A549 (cell line): ENCODE data around the gene MRLN. TPM values are rescaled to one million over a fixed set of nuclear protein-coding genes. Genes with fewer than 3 reads are reported as not detected.

Source experiments
- ATAC-seq, 2 experiments: fragments of 200-7000 bp in 1 of 2; fragments of >200 bp in 1 of 2; cut with Nextera tagmentation in 1 of 2; cut with Tn5 transposase in 1 of 2; 3 replicates each; pipeline versions ENCODE4 v1.8.0 to v1.9.1; 2018 to 2020; ENCODE audit warnings: mild to moderate bottlenecking in 1 of 2, moderate library complexity in 1 of 2
- CTCF ChIA-PET: fragments of 300-600 bp; sonication (Branson Sonifier 250); formaldehyde crosslinking; extraction: SDS; loops from one replicate; lab custom pipeline; 2021; ENCODE audit warnings: antibody characterized with exemption, inconsistent platforms; lab: Yijun Ruan, JAX
- POLR2A ChIA-PET: fragments of 350-600 bp; formaldehyde crosslinking; extraction: SDS; loops from one replicate; lab custom pipeline; 2021; ENCODE audit warnings: antibody characterized with exemption, inconsistent platforms; lab: Yijun Ruan, JAX
- DNase-seq, 2 experiments: peaks; one replicate each; pipeline versions ENCODE4 v3.0.0 to v3.0.0-alpha.2; 2011 to 2016; ENCODE audit warnings: low read depth in 1 of 2, low spot score in 1 of 2
- FAIRE-seq: peaks from 2 replicates; lab custom pipeline; 2011; peaks lifted over from hg19 to GRCh38; lab: Jason Lieb, UNC
- H3K27ac ChIP-seq, 2 experiments: fragments of >200 bp; sonication (Bioruptor Twin); formaldehyde crosslinking; 3 replicates each; pipeline ENCODE4 v1.5.1; 2016 to 2017
- H3K4me1 ChIP-seq: fragments of >200 bp; sonication (Bioruptor Twin); formaldehyde crosslinking; 3 replicates; pipeline ENCODE4 v1.6.1; 2016
- H3K4me2 ChIP-seq: fragments of >200 bp; sonication (Bioruptor Twin); formaldehyde crosslinking; 3 replicates; pipeline ENCODE4 v1.6.1; 2016
- H3K4me3 ChIP-seq: fragments of >200 bp; sonication (Bioruptor Twin); formaldehyde crosslinking; 3 replicates; pipeline ENCODE4 v1.5.1; 2016
- H3K9me3 ChIP-seq: fragments of >200 bp; sonication (Bioruptor Twin); formaldehyde crosslinking; 3 replicates; pipeline ENCODE4 v1.6.1; 2016
- BHLHE40 ChIP-seq: IDR thresholded peaks from 2 replicates; pipeline ENCODE4 v1.6.1; 2012; ENCODE audit warnings: low read depth, low read length, inconsistent platforms
- CBX2 ChIP-seq: fragments of 200-600 bp; sonication (generic); IDR thresholded peaks from 2 replicates; pipeline ENCODE4 v1.6.1; 2016; ENCODE audit warnings: low read depth, mild to moderate bottlenecking, borderline replicate concordance
- CHD4 ChIP-seq: fragments of 200-600 bp; sonication (generic); IDR thresholded peaks from 2 replicates; pipeline ENCODE4 v1.6.1; 2016; ENCODE audit warnings: antibody characterized with exemption, mild to moderate bottlenecking, borderline replicate concordance
- HMGXB4 ChIP-seq: fragments of 250-450 bp; sonication (Bioruptor Pico); IDR thresholded peaks from 2 replicates; pipeline ENCODE4 v1.5.0; 2021; ENCODE audit warnings: mild to moderate bottlenecking, moderate library complexity, borderline replicate concordance
- HOXA7 ChIP-seq: fragments of 250-450 bp; sonication (Bioruptor Pico); IDR thresholded peaks from 2 replicates; pipeline ENCODE4 v1.5.0; 2020; ENCODE audit warnings: mild to moderate bottlenecking, moderate library complexity
- HOXB13 ChIP-seq: fragments of 250-450 bp; sonication (Bioruptor Pico); IDR thresholded peaks from 2 replicates; pipeline ENCODE4 v1.5.0; 2020; ENCODE audit warnings: low read depth, mild to moderate bottlenecking, moderate library complexity
- HOXB5 ChIP-seq: fragments of 250-450 bp; sonication (Bioruptor Pico); IDR thresholded peaks from 2 replicates; pipeline ENCODE4 v1.5.0; 2020; ENCODE audit warnings: mild to moderate bottlenecking, moderate library complexity
- JUN ChIP-seq, 2 experiments: fragments of >200 bp; sonication (Bioruptor Twin); formaldehyde crosslinking; IDR thresholded peaks; 2 replicates in 1 of 2; 3 replicates in 1 of 2; pipeline ENCODE4 v1.6.1; 2016 to 2017
- KDM5A ChIP-seq: fragments of 200-600 bp; sonication (generic); IDR thresholded peaks from 2 replicates; pipeline ENCODE4 v1.6.1; 2016; ENCODE audit warnings: antibody characterized with exemption, mild to moderate bottlenecking
- MAZ ChIP-seq: fragments of 150-350 bp; IDR thresholded peaks from 2 replicates; pipeline ENCODE4 v1.6.1; 2014; ENCODE audit warnings: antibody characterized with exemption, low read depth, low read length, borderline replicate concordance
- MYC ChIP-seq: IDR thresholded peaks from 2 replicates; pipeline ENCODE4 v1.6.1; 2012; ENCODE audit warnings: mild to moderate bottlenecking, inconsistent platforms, low read length, improper control_type of control experiment, borderline replicate concordance
- NPAS2 ChIP-seq: fragments of 250-450 bp; sonication (Bioruptor Pico); IDR thresholded peaks from 2 replicates; pipeline ENCODE4 v1.8.0; 2022; ENCODE audit warnings: mild to moderate bottlenecking, moderate library complexity, borderline replicate concordance
- PHF8 ChIP-seq: fragments of 200-600 bp; sonication (generic); IDR thresholded peaks from 2 replicates; pipeline ENCODE4 v1.6.1; 2016; ENCODE audit warnings: low read depth, mild to moderate bottlenecking, antibody characterized with exemption, moderate library complexity, borderline replicate concordance
- RAD21 ChIP-seq, 2 experiments: fragments of >200 bp in 1 of 2; sonication (Bioruptor Twin) in 1 of 2; formaldehyde crosslinking in 1 of 2; IDR thresholded peaks in 1 of 2; conservative IDR thresholded peaks in 1 of 2; 2 replicates in 1 of 2; 3 replicates in 1 of 2; pipeline ENCODE4 v1.6.1; 2012 to 2018; ENCODE audit warnings: inconsistent platforms in 1 of 2
- RFX5 ChIP-seq: fragments of 450-650 bp; IDR thresholded peaks from 2 replicates; pipeline ENCODE4 v1.7.1; 2014; ENCODE audit warnings: antibody characterized with exemption, mild to moderate bottlenecking, moderate library complexity
- RNF2 ChIP-seq: fragments of 200-600 bp; sonication (generic); IDR thresholded peaks from 2 replicates; pipeline ENCODE4 v1.6.1; 2016; ENCODE audit warnings: low read depth, mild to moderate bottlenecking, antibody characterized with exemption, moderate library complexity, borderline replicate concordance
- ZC3H11A ChIP-seq: fragments of 450-650 bp; IDR thresholded peaks from 2 replicates; pipeline ENCODE4 v1.6.1; 2014; ENCODE audit warnings: antibody characterized with exemption, mild to moderate bottlenecking
- ZFP36 ChIP-seq: fragments of 450-650 bp; IDR thresholded peaks from 2 replicates; pipeline ENCODE4 v1.6.1; 2014; ENCODE audit warnings: borderline replicate concordance; ENCODE audit not compliant: partially characterized antibody
- ZSCAN20 ChIP-seq: fragments of 250-450 bp; sonication (Bioruptor Pico); IDR thresholded peaks from 2 replicates; pipeline ENCODE4 v1.8.0; 2022; ENCODE audit warnings: mild to moderate bottlenecking, moderate library complexity
- WGBS: methylation state at CpG from one replicate; pipeline ENCODE4 v1.1.6; 2017; ENCODE audit errors: missing lambda C conversion rate; 5-methylcytosine and 5-hydroxymethylcytosine counted together
- polyA plus RNA-seq, 4 experiments: library from polyadenylated mRNA; depleted of rRNA in 3 of 4; stranded (reverse); fragments of >200 nt; fragmentation: RNase III in 1 of 4; extraction: RNeasy Plus Mini Kit Qiagen cat#74134 plus additional on column Dnase treatment in 1 of 4; gene quantifications; 2 replicates in 3 of 4; 3 replicates in 1 of 4; pipeline ENCODE4 v1.2.3, GENCODE V29; 2011 to 2017
- TF ChIP-seq, protein P1 (sequence below): fragments of >200 bp; sonication (Bioruptor Twin); formaldehyde crosslinking; IDR thresholded peaks from 3 replicates; pipeline ENCODE4 v1.6.1; 2016
- TF ChIP-seq, protein P2 (sequence below): fragments of 250-450 bp; sonication (Bioruptor Pico); IDR thresholded peaks from 2 replicates; pipeline ENCODE4 v1.5.0; 2020; ENCODE audit warnings: low read depth, mild to moderate bottlenecking, moderate library complexity
- TF ChIP-seq, protein P3 (sequence below): fragments of >200 bp; sonication (Bioruptor Twin); formaldehyde crosslinking; IDR thresholded peaks from 3 replicates; pipeline ENCODE4 v1.5.1; 2016
- TF ChIP-seq, protein P4 (sequence below): fragments of 150-350 bp; IDR thresholded peaks from 2 replicates; pipeline ENCODE4 v1.6.1; 2014; ENCODE audit warnings: low read depth, mild to moderate bottlenecking, low read length
- TF ChIP-seq, protein P5 (sequence below): IDR thresholded peaks from 2 replicates; pipeline ENCODE4 v1.6.1; 2012; ENCODE audit warnings: low read depth, borderline replicate concordance

The MRLN gene
- polyA plus RNA-seq, 2 of the 4 experiments (the other 2 are of a cell fraction), result not detected

GRCh38 chr10:59700709-59701108 is 52.5 kb downstream of the MRLN start:
- CTCF ChIA-PET, result interaction anchor here (0.5 to 0.6 kb wide), 2 partner anchors 10 to 98 kb away, joined by 3 read pairs; no protein-coding TSS in a partner anchor
- no peak for FAIRE-seq

DNA sequence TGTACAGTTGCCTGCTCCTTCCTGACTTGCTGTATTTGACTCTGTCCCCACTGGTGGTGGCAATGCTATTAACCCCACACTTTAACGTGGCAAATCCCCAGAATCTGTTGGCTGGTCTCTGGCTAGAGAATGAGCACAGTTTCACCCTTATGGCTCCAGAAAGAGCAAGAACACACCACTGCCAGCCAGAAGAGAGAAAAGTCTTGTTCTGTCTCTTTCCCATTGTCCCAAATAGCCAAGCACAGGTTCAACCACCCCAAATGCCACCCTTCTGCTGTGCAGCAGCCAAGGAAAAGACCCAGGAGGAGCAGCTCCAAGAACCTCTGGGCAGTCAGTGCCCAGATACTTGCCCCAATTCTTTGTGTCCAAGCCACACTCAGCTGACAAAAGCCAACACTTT is 54.9 kb downstream of the MRLN start:
- CTCF ChIA-PET, result interaction anchor here (0.6 kb wide), 1 partner anchor 345 kb away, joined by 3 read pairs; no protein-coding TSS in a partner anchor
- no peak overlapping the region for H3K4me2 ChIP-seq
- no peak for FAIRE-seq
- TF ChIP-seq RNF2 (no peak), KDM5A (no peak), ZFP36 (no peak), RAD21 (conservative IDR thresholded peaks at IDR 0.05 in 1 of 2, IDR thresholded peaks at IDR 0.05 in 1 of 2) (no peak), HMGXB4 (CRISPR knock-in tag) (no peak)
- TF ChIP-seq, protein P1, sequence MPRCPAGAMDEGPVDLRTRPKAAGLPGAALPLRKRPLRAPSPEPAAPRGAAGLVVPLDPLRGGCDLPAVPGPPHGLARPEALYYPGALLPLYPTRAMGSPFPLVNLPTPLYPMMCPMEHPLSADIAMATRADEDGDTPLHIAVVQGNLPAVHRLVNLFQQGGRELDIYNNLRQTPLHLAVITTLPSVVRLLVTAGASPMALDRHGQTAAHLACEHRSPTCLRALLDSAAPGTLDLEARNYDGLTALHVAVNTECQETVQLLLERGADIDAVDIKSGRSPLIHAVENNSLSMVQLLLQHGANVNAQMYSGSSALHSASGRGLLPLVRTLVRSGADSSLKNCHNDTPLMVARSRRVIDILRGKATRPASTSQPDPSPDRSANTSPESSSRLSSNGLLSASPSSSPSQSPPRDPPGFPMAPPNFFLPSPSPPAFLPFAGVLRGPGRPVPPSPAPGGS, result no peak
- no peak overlapping the region for H3K4me3 ChIP-seq
- H3K4me1 ChIP-seq, result no peaks in the 10 kb centered on the region
- DNase-seq, result no peak
- H3K27ac ChIP-seq, result no peak overlapping the region
- no peak for ATAC-seq
- 7% methylated on average over 1 of the region's 1 CpG for WGBS
- H3K9me3 ChIP-seq, result no peaks in the 10 kb centered on the region
- POLR2A ChIA-PET, result no interaction called here

More at GRCh38 chr10:59700709-59701108, 52.5 kb downstream of the MRLN start:
- TF ChIP-seq, protein P2, sequence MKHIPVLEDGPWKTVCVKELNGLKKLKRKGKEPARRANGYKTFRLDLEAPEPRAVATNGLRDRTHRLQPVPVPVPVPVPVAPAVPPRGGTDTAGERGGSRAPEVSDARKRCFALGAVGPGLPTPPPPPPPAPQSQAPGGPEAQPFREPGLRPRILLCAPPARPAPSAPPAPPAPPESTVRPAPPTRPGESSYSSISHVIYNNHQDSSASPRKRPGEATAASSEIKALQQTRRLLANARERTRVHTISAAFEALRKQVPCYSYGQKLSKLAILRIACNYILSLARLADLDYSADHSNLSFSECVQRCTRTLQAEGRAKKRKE (CRISPR knock-in tag), result no peak
- TF ChIP-seq, protein P3, sequence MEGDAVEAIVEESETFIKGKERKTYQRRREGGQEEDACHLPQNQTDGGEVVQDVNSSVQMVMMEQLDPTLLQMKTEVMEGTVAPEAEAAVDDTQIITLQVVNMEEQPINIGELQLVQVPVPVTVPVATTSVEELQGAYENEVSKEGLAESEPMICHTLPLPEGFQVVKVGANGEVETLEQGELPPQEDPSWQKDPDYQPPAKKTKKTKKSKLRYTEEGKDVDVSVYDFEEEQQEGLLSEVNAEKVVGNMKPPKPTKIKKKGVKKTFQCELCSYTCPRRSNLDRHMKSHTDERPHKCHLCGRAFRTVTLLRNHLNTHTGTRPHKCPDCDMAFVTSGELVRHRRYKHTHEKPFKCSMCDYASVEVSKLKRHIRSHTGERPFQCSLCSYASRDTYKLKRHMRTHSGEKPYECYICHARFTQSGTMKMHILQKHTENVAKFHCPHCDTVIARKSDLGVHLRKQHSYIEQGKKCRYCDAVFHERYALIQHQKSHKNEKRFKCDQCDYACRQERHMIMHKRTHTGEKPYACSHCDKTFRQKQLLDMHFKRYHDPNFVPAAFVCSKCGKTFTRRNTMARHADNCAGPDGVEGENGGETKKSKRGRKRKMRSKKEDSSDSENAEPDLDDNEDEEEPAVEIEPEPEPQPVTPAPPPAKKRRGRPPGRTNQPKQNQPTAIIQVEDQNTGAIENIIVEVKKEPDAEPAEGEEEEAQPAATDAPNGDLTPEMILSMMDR, result no peak
- no peak for TF ChIP-seq RNF2
- no peak for TF ChIP-seq ZSCAN20 (CRISPR knock-in tag)
- TF ChIP-seq BHLHE40, result no peak
- no peak for TF ChIP-seq NPAS2 (CRISPR knock-in tag)
- no peak for TF ChIP-seq CHD4
- no peak for TF ChIP-seq HOXB5 (CRISPR knock-in tag)
- no peak for TF ChIP-seq PHF8
- TF ChIP-seq HOXB13 (CRISPR knock-in tag), result no peak
- no peak for TF ChIP-seq MAZ
- TF ChIP-seq, protein P4, sequence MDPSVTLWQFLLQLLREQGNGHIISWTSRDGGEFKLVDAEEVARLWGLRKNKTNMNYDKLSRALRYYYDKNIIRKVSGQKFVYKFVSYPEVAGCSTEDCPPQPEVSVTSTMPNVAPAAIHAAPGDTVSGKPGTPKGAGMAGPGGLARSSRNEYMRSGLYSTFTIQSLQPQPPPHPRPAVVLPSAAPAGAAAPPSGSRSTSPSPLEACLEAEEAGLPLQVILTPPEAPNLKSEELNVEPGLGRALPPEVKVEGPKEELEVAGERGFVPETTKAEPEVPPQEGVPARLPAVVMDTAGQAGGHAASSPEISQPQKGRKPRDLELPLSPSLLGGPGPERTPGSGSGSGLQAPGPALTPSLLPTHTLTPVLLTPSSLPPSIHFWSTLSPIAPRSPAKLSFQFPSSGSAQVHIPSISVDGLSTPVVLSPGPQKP, result no peak
- TF ChIP-seq, protein P5, sequence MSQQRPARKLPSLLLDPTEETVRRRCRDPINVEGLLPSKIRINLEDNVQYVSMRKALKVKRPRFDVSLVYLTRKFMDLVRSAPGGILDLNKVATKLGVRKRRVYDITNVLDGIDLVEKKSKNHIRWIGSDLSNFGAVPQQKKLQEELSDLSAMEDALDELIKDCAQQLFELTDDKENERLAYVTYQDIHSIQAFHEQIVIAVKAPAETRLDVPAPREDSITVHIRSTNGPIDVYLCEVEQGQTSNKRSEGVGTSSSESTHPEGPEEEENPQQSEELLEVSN, result no peak
- TF ChIP-seq MYC, result no peak
- TF ChIP-seq RFX5, result no peak
- TF ChIP-seq ZFP36, result no peak
- TF ChIP-seq HOXA7 (CRISPR knock-in tag), result no peak
- TF ChIP-seq ZC3H11A, result no peak
- no peak for TF ChIP-seq CBX2
- TF ChIP-seq JUN (IDR thresholded peaks at IDR 0.05), result no peak
- TF ChIP-seq, all 56 proteins: peak for 0
- Histone ChIP-seq H3K4me3 (no peak overlapping the region), H3K27ac (no peak overlapping the region), H3K4me1 (no peaks in the 10 kb centered on the region), H3K4me2 (no peak overlapping the region), H3K9me3 (no peaks in the 10 kb centered on the region)
- 3% methylated on average over 4 of the region's 4 CpGs for WGBS
- peak; percentile 30 to 39; a peak in 2 of 6 replicates for ATAC-seq
- POLR2A ChIA-PET, result no interaction called here
- no peak for DNase-seq
